KBM-7 (cell line): ENCODE measurements around the gene SUMO3.

ENCODE experiments used
- DNase-seq: peaks from one replicate; pipeline ENCODE4 v3.0.0-alpha.2; 2015
- in situ Hi-C: fragments of 300-500 bp; cut with MboI; formaldehyde crosslinking; loops from 2 replicates; pipeline ENCODE4 v1.14.3; 2020; ENCODE audit warnings: low sequenced_read_pairs, low pct_unique_long_range_greater_than_20kb, mixed read lengths

Gene SUMO3

DNA sequence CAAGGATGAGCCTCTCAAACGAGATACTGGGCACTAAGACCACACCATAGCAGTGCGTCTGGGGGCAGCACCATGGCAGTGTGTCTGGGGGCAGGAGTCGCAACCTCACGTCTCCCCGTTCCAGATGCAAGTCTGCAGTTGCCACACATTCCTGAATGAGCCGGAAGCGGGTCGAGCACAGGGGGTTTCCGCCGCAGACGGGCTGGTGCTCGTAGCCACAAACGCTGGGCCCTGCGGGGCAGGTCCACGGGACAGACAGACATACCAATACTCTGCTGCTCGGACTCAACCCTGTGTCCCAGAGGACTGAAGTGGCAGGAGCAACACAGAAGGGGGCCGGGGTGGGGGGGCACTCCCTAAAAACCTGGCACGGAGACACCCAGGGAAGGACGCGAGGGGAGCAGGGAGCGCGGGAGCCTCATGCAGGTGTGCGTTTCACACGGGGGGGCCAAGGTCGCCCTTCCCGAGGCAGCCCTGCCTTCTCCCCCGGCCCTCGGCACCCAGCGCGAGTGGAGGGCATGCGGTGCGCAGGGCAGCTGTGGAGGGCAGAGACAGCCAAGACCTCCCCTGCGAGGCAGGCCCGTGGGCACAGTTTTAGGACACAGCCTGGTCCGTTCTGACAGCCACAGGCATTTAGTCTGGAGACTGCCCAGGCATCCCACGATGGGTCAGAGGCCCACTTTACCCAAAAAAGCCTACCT lies 31.1 kb upstream of the SUMO3 start:
- in situ Hi-C loops = no loop called here
- DNase-seq = no peak

DNA sequence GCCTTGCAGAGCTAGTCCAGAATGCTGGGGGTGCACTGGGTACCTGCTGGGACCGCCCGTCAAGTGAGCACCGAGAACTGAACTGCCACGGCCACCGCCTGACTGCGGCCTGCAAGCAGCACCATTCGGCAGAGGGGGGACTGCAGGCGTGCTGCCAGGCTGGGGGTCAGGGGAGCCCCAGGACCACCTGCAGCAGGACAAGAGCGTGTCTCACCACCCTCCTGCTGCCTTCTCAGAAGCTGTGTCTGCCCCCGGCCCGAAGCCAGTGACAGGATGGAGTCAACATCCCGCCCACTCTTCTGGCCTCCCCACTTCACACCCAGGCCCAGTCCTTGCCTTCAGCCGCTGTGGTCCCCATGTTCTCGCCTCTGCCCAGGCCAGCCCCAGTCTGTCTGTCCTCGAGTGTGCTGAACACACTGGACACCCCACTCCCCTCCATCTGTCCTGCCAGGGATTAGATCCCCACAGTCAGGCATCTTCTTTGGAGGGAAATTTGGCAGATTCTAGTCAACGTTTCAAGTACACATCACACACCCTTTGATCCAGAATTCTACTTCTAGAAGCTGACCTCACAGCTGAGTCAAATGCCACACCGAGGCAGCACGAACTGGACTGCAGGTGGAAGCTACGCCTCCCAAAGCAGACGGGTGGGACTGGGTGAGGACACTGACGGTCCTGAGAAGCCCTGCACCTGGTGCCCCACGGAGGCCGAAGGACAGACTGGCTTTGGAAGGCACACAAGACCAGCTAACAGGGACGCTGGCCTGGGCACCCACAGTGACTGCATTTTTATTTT lies 29.6 kb upstream of the SUMO3 start:
- in situ Hi-C loops = no loop called here
- no peak for DNase-seq

DNA sequence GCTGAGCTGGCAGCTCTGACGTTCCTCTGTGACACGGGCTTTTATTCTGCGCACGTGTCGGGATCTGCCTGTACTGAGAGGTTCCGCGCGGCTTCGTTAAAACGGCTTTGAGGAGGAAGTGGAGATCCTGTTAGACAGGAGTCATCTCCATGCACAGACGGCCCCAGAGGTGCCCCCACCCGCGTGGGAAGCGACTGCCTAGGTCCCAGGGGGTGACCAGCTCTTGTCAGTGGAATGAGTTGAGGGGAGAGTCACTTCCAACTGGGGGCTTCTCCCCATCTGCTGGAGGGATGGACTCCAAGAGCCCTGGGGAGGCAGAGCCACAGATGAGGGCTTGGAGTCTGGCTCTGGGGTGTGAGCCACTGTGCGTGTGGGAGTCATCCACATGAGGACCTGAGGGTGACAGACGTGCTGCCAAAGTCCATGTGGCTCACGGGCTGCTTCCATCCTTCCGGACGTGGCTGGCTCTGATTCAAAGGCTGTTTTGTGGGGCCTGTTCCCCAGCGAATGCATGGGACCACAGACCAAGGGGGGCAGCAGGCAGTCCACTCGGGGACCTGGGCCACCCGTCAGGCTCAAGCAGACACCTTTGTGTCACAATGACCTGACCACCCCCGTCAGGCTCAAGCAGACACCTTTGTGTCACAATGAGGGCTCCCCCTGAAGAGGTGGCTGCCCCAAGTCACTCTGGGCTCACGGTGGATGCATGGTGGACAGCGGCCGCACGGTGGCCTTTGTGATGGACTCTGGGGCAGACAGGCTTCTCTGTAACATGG lies 28.8 kb upstream of the SUMO3 start:
- in situ Hi-C loops = no loop called here
- DNase-seq = peak; percentile 78

DNA sequence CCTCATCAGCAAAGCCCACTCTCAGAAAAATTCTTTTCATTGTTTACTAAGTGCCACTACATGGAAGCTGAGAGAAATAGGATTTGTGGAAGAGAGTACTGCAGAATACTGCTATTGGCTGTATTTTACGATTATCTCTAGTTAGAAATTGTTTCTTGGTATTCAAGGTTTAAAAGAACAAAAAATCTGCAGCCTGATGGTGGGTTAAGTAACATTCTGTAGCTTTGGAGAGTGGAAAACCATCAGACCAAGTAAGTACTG lies 28.3 kb upstream of the SUMO3 start:
- in situ Hi-C loops = no loop called here
- no peak for DNase-seq

DNA sequence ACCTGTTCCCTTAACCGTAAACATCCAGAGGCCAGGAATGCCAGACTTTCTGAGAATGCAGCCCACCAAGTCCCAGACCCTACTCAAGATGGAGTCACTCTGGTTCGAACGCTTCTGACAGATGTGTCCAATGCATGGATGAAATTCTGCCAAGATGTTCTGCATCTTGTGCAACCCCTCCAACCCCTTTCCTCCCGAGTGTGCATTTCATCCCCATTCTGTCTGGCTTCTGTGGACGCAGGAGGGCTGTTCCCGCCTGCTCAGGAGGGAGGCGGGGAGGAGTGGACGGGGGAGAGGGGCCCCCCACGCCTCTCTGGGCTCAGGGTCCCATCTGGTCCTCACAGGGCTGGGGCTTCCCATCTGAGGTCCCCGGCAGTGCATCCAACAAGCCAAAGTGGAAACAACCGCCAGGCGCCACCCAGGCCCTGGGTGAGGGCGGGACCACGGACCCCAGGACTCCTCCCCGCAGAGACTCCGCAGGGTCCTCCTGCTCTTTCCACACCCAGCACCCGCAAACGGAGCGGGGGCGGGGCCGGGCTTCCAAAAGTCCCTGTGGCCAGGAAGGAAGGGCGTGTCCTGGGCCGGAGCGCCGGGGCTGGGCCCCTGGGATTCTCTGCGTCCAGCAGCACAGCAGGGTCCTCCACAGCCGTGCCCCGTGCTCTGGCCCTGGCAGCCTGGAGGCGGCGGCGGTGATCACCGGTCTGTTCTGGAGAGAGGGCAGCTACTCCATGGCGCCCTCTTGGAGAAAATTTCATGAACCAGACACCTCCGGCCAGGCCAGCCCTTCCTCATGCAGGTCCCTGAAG lies 27.8 kb upstream of the SUMO3 start:
- in situ Hi-C loops = no loop called here
- DNase-seq = peak; percentile 86

DNA sequence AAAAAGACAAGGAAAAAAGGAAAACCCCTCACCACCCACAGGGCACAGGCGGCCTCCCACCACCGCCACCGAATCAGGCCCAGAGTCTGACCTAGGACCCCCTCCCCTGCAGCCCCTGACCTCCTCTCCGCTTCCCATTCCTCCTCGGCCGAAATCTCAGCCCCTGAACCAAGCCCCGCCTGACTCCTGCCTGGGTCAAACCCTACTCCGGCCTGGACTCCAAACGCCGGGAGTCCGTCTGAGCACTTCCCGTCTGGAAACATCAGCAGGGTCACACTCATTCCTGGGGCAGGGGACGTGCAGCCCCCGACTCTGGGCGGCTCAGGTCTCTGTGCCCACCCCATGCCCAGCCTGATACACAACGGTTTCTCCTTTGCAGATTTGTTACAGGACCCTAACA lies 26.4 kb upstream of the SUMO3 start:
- no peak for DNase-seq
- in situ Hi-C loops = no loop called here

DNA sequence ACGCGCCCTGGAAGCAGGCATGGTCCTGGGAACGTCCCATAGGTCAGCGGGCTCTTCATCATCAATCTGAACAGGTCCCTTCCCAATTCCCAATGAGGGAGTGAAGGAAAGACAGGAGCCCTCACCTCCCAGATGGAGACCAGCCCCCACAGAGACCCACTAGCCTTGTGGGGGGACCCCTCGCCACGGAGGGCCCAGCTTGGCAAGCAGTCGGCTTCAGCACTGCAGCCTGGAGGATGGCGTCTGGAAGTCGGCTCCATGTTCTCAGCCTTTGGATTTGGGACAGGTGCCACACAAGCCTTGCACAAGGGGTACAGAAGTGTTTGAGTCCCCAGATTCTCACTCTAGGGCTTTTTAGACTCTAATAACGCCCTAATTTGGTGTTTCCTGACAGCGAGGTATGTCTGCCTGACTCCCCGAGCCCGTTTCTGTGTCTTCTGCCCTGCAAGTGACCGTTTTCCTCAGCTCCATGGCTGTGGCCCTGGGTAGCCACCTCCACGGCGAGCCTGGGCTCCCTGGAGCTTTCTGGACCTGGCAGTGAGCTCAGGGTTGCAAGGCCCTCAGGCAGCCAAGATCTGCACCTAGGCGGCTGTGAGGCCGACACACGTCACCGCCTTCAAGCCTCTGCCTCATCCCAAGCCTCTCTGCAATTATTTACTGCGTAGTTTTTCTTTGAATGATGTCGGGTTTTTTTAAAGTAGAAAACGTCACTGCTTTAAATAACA lies 25.0 kb upstream of the SUMO3 start:
- in situ Hi-C loops = no loop called here

DNA sequence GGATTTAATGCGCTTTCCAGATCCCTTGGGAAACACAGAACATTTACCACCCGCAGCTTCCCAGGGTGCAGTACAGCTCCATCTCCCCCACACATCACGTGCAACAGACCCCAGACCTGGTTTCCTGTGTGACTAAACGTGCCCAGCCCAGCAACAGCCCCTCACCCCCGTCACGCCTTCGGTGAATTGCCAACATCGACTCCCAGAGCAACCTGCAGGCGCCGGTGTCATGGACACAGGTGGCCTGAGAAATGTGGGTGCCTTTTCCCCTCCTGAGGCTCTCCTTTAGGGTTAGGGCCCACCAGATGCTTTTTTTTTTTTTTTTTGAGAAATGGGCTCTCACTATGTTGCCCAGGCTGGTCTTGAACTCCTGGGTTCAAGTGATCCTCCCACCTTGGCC lies 24.2 kb upstream of the SUMO3 start:
- no peak for DNase-seq
- in situ Hi-C loops = no loop called here

More for the DNA sequence above, 25.0 kb upstream of the SUMO3 start:
- no peak for DNase-seq

DNA sequence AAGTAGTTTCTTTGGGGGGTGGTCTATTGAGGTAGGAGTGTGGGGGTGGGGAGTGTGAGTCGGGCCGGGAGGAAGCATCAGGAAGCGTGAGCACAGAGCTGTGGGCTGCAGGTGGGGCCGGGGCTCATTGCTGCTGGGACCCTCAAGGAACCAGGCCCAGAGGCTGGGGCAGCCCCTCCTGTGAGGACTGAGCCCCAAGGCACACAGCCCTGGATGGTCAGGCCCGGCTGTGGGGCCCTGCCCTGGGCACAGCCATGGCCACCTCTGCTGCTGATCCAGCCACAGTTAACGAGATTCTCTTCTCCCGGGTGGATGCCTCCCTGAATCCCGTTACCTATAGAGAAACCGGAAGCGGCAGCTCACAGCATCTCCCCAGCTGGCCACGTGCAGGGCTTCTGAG lies 22.9 kb upstream of the SUMO3 start:
- DNase-seq = no peak
- in situ Hi-C loops = no loop called here

DNA sequence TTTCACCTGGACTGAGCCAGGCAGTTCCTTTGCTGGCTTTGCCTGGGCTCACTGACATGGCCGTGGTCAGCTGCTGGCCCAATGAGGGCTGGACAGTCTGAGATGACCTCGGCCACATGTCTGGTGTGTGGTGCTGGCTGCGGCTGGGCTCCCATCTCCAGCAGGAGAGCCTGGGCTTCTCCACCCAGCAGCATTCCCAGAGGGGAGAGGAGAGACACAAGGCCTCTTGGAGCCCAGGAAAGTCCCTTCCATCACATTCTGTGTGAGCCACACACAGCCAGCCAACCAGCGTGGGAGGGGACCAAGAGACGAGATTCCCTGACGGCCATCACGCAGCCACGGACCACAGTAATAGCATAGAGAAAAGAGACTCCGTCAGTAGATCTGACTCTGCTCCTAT lies 21.1 kb upstream of the SUMO3 start:
- in situ Hi-C loops = no loop called here
- no peak for DNase-seq

DNA sequence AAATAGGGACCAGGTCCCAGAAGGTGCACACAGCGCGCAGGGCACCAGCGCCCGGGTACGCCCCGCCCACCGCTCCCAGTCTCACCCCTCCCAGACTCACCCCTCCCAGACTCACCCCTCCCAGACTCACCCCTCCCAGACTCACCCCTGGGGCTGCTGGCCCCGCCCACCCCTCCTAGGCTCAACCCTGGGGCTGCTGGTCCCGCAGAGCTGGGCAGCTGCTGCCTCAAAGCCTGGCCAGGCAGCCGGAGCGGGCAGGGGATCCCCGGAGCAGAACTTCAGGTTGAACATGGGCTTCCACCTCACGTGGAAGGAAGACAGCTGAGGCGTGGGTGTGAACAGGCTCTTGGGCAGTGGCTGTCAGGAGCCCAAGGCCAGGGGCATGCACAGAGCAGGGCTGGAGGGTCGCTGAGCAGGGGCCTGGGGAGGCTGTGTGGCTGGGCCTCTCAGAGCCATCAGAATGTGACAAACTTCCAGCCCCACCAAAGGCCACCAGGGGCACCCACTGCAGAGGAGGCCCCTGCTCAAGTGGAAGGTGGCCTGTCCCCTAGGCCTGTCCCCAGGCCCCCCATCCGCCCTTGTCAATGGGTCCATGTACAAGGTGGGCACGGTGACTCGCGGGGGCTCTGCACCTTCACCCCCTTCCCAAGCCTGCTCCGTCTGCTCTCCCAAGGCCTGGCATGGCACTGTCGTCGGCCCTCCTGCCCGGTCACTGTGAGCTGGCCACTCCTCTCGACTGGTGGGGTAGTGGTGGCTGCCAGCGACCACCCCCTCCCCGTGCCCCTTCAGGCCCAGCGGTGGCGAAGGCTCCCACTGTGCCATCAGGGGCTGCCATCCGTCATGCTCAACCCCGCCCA lies 20.4 kb upstream of the SUMO3 start:
- DNase-seq = no peak

DNA sequence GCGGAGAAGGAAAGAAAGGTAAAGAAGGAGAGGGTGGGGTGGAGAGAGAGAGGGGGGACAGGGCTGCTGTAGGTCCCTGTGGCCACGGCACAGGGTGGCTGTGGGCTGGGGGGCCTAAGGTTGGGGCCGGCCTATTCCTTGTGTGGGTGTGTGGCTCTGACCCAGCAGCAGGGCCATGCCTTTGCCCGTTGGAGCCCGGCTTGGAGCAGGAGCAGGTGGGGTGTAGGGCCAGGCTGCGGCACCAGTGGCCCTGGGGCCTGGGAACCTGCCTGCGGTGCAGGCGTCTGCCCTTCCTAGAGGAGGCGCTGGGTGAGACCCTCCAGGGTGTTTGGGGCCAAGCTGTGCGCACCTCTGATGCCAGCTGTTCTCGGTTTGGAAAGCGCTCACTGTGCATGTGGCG lies 19.7 kb upstream of the SUMO3 start:
- DNase-seq = no peak
- in situ Hi-C loops = no loop called here

More for the DNA sequence above, 20.4 kb upstream of the SUMO3 start:
- in situ Hi-C loops = no loop called here

DNA sequence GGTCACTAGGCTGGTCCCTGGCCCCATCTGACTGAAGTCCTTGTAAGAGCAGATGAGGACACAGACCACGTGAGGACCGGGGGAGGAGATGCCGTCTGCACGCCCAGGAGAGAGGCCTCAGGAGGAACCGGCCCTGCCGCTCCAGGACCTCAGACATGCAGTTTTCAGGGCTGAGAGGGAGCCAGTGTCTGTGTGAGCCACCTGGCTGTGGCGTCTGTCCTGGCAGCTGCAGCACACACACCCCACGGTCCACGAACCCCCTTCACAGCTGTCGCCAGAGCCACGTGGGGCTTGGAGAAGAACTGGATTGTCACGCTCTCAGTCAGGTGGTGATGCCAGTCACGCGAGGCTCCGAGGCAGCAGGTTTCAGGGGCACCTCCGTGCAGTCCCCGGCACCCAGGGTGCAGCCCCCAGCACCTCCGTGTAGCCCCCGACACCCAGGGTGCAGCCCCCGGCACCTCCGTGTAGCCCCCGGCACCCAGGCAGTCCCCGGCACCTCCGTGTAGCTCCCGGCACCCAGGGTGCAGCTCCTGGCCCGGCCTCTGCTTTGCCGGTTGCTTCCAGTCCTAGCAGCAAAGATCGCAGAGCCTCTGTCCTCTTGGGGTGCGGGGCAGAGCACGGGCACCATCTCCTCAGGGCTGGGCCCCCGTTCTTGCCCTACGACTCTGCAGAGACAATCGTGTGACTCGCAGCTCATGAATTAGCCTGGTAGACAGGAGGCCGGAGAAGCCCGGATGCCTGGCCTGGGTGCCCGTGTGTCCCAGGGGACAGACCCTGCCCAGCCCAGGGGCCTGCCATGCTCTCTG lies 19.0 kb upstream of the SUMO3 start:
- peak; percentile 40 for DNase-seq
- in situ Hi-C loops = no loop called here

DNA sequence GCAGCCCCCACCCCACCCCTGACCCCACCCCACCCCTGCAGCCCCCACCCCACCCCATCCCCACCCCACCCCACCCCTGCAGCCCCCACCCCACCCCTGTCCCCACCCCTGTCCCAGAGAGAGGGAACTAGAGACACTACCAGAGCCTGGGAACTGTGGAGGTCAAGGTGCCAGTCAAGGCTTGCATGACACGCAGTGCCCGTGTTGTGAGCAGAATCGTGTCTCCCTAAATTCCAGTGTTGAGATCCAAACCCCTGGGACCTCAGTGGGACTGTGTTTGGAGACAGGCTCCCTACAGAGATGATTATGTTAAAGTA lies 18.4 kb upstream of the SUMO3 start:
- DNase-seq = no peak
- in situ Hi-C loops = no loop called here

DNA sequence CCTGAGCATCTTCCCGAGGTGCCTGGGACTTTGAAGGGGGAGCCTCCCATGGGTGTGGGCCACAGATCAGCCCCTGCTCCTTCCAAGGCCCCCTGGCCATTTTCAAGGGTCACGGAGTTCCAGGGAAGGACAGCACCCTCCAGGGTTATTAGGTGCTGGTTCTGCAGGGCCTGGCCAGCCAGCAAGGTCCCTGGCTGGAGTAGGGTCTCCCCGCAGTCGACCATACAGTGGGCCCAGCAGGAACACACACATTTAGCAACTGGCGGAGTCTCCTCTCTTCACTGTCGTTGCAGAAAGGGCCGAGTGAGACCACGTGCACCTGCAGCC lies 17.7 kb upstream of the SUMO3 start:
- in situ Hi-C loops = no loop called here

DNA sequence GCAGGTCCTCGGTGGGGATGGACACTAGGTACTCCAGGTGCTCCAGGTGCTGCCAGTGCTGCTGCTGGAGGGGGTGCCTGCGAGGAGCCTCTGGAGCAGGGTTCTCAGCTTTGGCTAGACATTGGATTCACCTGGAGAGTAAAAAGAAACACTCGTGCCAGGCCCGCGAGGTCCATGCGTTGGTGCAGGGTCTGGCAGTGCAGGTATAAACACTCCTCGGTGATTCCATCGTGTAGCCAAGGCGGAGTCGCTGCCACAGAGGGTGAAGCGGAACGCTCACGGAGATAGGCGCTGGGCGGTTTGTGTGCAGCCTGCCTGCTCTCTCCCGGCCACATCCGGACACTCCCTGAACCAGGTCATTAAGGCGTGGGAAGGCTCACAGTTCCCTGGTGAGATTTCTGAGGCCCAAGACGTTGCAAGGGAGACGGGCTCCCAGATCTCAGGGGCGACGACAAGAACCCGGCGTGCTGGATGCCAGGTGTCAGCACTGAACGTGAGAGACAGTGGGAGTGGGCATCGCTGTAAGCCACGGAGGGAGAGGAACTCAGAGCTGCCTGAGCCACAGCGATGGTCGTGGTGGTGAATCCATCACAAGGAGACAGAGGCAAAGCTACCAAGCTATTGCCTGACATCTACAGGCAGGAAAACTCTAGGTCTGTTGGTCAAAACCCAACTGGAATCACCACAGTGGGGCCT lies 17.2 kb upstream of the SUMO3 start:
- no peak for DNase-seq
- in situ Hi-C loops = no loop called here

More for the DNA sequence above, 17.7 kb upstream of the SUMO3 start:
- DNase-seq = no peak
